Mesenteric fat pad (tissue), 1 donor: Measurements from ENCODE around the gene TTC16. TPM values are rescaled to one million over a fixed set of nuclear protein-coding genes. Genes with fewer than 3 reads are reported as not detected.

Source experiments
- DNase-seq: peaks from one replicate; pipeline ENCODE4 v3.0.0-alpha.2; 2020; ENCODE audit warnings: low spot score
- long read RNA-seq: library from polyadenylated mRNA; unstranded; transcript quantifications from one replicate; pipeline ENCODE4 v2.0.0, GENCODE V29; 2020
- total RNA-seq: library from RNA; stranded (reverse); fragmentation: NEBNext Ultra II Directional; extraction: Animal tissue kit (Norgen Biotek cat#: 25700); gene quantifications from one replicate; pipeline ENCODE4 v1.2.1, GENCODE V29; 2021
- donor health status: DM: yes; HTN: yes; CAD: no.

The TTC16 gene, protein sequence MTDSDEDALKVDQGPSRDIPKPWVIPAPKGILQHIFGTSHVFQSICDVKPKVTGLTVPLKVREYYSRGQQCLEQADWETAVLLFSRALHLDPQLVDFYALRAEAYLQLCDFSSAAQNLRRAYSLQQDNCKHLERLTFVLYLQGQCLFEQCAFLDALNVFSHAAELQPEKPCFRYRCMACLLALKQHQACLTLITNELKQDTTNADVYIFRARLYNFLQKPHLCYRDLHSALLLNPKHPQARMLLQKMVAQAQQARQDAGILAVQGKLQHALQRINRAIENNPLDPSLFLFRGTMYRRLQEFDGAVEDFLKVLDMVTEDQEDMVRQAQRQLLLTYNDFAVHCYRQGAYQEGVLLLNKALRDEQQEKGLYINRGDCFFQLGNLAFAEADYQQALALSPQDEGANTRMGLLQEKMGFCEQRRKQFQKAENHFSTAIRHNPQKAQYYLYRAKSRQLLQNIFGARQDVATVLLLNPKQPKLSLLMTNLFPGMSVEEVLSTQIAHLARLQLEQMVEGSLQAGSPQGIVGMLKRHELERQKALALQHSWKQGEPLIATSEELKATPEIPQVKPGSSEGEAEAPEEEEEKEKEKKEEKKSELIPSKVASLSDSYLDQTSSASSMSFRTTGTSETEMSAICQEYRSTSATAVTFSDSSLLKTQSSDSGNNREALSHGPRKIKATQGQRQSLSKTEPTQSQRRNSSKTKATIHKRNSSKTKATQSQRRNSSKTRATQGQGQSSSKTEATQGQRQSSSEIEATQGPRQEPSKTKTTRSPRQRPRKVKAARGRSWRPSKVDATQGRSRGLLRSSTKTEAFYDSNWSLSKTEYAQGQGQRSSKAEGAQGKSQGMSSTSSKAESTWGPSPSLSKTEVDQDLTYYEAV
- total RNA-seq = not detected
- long read RNA-seq = 0 reads

DNA sequence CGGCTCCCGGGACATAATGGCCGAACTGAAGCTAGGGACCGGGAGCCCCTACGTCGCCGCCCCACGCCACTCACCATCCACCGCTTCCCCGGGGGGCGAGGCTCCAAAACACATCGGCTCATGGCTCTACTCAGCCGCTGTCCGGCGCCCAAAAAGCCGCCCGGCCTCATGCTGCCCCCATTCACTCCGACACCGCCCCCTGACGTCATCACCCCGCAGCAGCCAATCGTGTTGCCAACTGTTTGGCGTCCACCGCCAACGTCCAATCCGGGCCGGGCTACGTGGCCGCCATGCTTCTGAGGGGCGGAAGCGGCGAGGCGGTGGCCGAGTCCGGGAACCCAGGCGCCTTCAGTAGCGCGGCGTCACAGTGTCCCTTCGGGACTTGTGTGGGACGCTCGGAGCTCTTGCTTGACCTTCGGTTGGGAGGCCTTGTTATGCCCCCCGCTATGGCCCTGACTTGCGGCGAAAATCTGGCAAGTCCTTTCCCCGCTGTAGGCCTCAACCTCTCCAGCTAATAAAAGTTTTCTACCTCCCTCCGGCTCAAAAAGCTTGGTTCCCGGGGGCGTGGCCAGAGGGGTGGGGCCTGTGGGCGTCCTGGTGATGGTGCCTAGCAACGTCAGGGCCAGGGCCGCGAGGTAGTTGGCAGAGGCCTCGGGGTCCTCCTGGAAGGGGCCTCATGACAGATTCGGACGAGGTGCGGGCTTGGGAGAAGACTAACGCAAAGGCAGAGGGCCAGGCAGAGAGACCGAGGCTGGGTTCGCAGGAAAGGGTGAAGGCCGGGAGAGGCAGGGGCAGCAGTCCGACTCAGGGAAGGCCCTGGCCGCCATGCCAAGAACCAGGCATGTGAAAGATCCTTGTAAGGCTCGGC lies at the start of gene TTC16, which contains the start of gene PTRH1:
TTC16 (plus strand) TSS at position 610 of the 868 bp plus-strand sequence; CDS start at position 677, 67 bp downstream.
PTRH1 (minus strand) TSS at position 194 of the 868 bp plus-strand sequence; CDS start at position 170, 24 bp downstream.
- peak; percentile 100 for DNase-seq

DNA sequence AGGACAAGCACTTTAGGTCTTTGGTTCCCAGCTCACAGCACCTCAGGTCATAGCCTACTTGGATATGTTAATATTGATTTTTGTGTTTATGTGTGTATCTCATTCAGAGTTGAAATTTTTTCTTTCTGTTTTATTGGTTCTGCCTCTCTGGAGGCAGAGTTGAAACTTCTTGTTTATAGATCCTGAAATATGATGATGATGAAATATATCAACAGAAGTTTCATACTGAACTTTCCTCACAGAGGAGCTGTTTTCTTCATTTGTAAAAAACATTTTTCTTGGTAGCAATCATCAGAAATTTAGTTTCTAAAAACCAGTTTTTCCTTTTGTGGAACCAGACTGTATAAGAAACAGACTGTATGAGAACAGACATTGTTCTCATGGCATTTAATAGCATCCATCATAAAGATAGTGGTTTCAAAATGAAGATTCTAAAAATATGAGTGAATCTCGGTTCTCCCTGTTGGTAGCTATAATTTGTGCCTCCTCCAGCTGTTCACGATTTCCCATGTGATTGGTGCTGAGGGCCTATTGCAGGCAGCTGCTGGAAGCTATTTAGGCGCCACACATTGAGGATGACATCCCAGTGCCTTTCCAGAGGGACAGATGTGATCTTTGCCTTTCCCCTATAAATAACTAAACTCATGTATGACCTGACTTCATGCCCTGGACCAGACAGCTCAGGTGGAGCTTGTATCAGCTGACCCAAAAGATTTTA lies 48.6 kb upstream of the TTC16 start:
- DNase-seq = no peak

DNA sequence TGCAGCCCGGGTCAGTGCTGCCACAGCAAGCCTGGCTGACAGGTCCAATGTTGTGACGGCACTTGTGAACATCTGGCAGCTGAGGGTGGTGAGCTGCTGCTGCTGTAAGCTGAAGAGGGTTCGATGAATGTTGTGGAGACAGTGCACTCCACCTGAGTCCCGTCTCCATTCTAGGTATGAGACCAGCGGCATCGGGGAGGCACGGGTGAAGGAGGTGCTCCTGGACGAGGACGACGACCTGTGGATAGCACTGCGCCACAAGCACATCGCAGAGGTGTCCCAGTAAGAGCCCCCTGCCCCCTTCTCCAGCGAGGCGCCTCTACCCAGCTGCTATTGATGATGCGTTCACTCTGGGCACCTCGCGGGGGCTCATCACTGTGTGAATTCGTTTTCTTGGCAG lies 48.0 kb upstream of the TTC16 start:
- DNase-seq = no peak

DNA sequence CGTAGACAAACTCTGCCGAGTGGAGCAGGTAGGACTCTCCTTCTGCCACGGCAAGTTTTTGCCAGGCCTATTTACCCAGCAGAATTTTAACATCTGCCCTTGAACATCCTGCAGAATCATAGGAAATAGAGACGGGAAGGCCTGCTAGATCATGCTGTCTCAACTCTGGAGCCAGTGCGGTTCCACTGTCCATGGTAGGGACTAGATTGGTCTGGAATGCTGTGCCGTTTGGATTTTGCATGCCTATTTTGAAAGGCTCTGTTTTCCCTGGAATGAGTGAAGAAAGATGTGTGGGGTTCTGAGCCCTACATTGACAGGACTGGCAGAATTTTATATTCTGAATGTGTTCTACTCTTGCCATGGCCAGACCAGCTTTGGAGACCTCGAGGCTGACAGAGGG lies 42.6 kb upstream of the TTC16 start:
- no peak for DNase-seq

DNA sequence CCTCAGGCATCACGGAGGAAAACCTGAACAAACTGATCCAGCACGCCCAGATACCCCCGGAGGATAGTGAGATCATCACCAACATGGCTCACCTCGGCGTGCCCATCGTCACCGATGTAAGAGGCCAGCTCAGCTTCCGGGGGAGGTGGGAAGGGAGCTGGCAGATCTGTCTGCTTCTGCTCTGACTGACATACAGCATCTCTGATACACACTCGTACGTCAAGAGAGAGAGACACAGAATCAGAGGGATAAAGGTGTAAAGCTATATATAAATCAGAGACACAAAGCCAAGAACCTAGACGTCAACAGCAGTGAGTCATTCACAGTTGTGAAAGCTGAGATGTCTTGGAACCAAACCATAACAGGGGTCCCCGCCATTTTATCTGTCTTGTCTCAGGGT lies 39.2 kb upstream of the TTC16 start:
- no peak for DNase-seq

DNA sequence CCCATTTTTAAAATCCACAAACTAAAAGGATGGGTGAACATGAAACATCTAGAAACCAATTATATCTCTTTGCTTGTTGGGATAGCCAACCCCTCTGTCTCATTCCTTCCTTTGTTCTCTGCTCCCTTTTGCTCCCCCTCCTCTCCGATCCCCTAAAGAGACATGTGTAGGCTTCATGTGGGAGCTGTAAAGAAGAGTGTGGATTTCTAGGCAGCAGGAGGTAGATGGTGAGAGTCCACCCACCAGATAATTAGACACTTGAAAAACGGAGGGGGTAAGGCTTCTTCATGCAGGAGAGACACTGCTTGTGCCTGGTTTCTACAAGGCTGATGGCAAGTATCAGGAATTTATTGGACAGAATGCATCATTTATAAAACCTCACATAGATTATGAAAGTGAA lies 36.4 kb upstream of the TTC16 start:
- no peak for DNase-seq

DNA sequence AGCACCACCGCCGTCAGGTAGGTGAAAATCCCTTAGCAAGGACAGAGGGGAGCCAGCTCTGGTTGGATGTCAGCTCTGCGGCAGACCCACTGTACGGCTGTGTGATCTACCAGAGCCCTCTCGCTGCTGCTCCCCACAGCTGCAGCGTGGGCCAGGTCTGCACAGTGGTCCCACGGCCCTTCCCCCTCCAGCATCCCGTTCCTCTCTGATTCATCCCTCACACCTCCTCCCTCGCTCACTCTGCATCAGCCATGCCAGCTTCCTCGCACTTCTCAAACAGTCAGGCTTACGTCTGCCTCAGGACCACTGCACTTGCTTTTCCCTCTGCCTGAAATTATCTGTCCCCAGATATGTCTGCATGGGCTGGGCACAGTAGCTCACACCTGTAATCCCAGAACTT lies 35.7 kb upstream of the TTC16 start:
- DNase-seq = no peak

DNA sequence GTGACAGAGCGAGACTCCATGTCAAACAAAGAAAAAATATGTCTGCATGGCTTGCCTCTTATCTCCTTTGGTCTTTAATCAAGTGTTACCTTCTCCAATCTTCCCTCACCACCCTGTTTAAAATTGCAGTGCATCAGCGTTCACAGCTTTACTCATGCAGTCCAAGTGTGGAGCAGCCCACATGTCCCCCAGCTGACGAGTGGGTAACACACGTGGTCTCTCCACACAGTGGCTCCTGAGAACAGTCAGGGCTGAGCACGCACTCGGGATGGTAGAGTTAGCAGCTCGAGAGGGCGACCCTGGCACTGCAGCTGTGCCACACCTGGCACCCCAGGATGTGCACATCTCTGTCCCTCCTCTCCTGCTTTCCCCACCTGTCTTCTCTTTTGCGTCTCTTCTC lies 35.0 kb upstream of the TTC16 start:
- DNase-seq = no peak

DNA sequence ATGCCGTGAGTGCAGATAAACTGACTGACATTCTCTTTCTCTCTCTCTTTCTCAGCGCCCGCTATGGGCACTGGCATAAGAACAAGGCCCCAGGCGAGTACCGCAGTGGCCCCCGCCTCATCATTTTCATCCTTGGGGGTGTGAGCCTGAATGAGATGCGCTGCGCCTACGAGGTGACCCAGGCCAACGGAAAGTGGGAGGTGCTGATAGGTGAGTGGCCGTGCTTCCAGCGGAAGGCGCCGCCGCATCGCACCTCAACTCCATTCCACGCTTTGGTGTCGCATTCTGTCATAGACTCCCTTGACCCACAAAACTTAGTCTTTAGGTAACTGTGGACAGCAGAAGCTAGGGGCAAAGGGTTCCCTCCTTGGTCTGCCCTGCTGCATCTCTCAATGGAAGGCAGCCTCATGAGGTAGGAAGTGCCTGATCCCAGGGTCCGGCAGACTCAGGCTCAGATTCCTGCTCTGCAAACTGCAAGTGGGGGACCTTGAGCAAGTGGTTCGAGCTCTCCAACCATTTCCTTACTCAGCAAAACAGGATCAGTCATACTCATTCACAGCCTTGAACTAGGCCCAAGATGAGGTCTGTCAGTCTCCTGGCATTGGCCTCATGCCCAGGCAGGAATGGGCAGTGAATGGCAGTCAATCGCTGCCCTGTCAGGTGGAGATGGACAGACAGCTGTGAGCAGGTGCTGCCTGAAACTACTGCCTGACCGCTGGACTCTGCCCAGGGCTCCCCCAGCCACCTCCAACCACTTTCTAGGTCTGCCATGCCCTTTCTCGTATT lies 33.3 kb upstream of the TTC16 start:
- DNase-seq = no peak

DNA sequence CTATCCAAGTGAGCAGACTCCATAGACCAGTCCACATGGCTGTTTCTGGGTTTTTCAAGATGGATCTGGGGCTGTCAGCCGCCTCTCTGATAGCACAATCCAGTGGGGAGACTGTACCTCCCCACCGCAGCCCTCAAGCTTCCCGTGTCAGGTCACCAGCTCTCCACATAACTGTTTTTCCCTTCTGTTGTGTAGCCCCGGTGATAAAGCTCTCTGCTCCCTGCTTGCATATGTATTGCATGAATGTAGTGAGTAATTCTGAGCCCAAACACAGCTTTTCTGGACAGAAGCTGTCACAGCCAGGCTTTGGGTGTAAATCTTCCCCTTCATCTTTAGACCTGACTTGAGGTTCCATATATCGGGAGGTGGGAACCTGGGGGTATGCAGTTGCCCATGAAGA lies 32.2 kb upstream of the TTC16 start:
- DNase-seq = no peak

DNA sequence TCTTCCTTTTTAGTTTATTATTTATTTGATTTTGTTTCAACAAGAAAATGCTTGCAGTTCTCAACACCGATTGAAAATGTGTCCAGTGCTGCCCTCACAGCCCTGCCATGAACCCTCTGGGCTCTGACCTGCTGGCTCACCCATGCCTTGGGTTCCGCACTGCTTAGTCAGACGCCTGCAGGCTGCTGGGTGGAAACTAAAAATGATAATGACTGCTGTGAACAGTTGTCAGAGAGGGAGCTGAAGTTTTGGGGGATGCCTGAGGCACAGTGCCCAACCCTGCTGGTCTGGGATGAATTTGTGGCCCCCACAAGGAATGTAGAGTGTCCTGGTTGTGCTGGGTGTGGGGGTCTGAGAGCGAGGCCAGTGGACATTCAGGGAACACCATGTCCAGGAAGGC lies 31.3 kb upstream of the TTC16 start:
- no peak for DNase-seq

DNA sequence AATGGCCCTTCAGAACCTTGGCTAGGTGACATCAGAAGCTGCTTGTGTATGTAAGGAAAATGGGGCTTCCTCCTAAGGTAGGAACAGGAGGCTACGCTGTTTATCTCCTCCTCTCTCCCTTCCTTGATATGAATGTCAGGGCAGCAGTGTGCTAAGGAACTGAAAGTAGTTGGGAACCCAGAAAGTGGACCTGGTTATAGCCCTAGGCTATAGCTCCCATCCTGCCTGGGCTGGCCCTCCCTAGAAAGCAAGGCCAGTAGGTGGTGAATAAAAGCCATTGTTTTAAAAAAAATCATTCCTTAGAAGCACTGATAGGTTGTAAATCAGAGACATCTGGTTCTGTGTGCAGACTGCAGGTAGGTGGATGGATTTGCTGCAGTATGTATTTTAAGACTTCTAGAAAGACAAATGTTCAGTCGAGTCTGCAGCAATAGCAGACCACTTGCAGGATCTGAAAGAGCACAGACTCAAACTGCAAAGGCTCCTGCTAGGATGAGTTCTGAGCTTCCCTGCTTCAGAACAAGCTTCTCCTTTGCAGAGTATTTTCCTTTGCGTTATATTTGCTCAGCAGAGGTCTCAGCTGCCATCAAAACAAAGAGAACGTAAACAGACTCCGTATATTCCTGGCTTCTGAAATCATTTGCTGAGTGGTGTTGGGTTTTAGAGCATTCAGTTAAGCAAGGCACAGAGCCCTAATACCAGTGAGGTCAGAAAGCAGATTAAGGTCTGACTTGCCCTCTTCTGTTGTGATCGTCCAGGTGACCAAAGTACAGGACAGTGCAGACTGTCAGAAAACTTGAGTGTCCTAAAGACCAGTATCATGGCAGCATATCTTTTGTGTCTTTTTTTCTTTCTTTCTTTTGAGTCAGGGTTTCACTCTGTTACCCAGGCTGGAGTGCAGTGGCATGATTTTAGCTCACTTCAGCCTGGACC lies 29.2 kb upstream of the TTC16 start:
- DNase-seq = no peak

DNA sequence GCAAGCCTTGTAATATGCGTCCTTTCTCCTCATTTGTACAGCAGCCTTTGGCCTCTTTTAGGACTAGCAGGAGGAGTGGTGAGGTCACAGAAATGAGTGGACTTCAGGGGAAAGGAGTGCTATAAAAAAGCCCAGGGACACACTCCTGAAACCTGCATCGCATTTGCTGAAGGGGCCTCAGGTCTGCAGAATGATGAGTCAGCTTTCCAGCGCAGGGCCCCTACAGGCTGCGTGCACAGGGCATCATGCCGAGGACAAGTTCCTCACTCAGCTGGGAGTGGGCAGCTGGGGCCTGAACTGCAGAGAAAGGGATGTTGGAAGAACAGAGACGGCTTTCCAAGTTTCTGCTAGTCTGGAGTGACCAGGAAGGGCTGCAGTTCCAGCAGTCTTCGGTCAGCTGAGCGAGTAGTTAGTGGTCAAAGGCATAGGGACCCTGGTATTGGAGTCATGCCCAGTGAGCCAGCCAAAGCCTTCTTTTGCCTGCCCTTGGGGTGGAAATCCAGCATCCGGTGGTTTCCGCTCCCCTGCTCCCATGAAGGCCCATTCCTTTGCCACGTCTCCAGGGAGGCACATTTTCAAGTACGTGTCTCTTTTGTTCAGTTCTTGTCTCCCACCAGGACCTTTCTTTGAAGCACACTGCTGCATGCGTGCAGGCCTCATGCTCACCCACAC lies 26.4 kb upstream of the TTC16 start:
- DNase-seq = no peak

DNA sequence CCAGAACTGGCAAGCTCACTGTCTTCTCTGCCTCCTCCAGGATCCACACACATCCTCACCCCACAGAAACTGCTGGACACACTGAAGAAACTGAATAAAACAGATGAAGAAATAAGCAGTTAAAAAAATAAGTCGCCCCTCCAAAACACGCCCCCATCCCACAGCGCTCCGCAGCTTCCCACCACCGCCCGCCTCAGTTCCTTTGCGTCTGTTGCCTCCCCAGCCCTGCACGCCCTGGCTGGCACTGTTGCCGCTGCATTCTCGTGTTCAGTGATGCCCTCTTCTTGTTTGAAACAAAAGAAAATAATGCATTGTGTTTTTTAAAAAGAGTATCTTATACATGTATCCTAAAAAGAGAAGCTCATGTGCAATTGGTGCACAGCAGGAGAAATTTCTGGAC lies 25.1 kb upstream of the TTC16 start:
- no peak for DNase-seq

DNA sequence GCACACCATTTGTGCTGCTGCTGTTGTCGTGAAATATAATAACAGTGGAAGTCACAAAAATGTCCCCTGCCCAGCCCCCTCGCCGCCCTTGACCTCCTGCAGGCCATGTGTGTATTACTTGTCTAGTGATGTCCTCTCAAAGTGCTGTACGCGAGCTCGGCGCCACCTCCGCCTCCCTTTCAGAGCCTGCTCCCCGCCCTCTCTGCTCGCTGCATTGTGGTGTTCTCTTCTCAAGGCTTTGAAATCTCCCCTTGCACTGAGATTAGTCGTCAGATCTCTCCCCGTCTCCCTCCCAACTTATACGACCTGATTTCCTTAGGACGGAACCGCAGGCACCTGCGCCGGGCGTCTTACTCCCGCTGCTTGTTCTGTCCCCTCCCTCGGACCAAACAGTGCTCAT lies 23.8 kb upstream of the TTC16 start:
- DNase-seq = no peak

DNA sequence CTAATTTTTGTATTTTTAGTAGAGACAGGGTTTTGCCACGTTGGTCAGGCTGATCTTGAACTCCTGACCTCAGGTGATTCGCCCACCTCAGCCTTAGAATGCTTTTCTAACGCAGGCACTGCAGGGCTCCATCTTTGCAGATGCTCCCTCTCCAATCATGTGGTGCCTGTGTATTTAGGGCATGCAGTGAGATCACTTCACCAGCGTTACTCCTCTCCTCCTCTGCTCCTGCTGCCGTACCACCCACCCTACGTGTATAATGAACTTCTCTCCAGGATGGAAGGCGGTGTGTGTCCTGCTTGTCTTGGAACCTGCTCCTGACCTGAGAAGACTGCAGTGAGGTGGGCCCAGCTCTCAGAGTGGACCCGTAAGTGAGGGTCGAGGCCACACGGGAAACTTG lies 22.7 kb upstream of the TTC16 start:
- DNase-seq = no peak

DNA sequence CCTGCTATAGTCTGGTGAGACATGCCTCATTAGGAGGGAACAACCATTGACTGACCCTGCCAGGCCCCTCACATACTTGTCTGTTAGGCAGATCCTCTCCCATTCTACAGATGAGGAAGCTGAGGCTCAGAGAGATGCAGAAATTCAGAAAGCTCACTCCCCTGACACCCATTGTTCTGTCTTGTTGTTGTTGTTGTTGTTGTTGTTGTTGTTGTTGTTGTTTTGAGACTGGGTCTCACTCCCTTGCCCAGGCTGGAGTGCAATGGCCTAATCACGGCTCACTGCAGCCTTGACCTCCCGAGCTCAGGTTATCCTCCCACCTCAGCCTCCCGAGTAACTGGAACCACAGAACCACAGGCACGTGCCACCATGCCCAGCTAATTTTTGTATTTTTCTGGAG lies 22.2 kb upstream of the TTC16 start:
- DNase-seq = no peak
